ENCODE data around the gene TBC1D5. TPM values are rescaled to one million over a fixed set of nuclear protein-coding genes. Genes with fewer than 3 reads are reported as not detected.

The TBC1D5 gene
- total and polyA plus RNA-seq, 2 donors (not counting 1 experiment from before 2014, with no cell fraction given), result 22.6 to 111 TPM

GRCh38 chr3:17219593-17219992 is 522.8 kb downstream of the TBC1D5 start:
- H3K9me3 ChIP-seq (ENCODE audit: control extremely low read depth in 1 of 3, control insufficient read depth in 2 of 3, insufficient read depth in 1 of 3, low read length in 2 of 3), result peaks cover 0 to 1% (median 0%) of the 10 kb centered on the region in 3 donors
- H3K4me2 ChIP-seq (replicated peaks; ENCODE audit: low read depth, low read length, poor library complexity, severe bottlenecking), result no peak overlapping the region
- Mint-ChIP-seq H3K4me1 (no peaks in the 10 kb centered on the region), H3K27me3 (no peaks in the 10 kb centered on the region), H3K27ac (no peak overlapping the region), H3K4me3 (no peak overlapping the region), H3K9me3 (ENCODE audit: insufficient read depth) (peaks cover 2% of the 10 kb centered on the region)
- no peak overlapping the region for H2AFZ ChIP-seq (ENCODE audit: insufficient read depth, low read depth, low read length, poor library complexity, severe bottlenecking)
- ATAC-seq (ENCODE audit: low read depth) (no peak), DNase-seq (no peak)
- no peak overlapping the region for H3K9ac ChIP-seq (ENCODE audit: low read length)
- H4K20me1 ChIP-seq (ENCODE audit: control insufficient read depth, insufficient read depth, low read length, poor library complexity, severe bottlenecking), result no peaks in the 10 kb centered on the region
- CTCF ChIA-PET, result interaction anchor here (0.7 to 1.1 kb wide), 3 partner anchors 13 to 647 kb away, joined by 3 to 4 read pairs (median 3); no protein-coding TSS in a partner anchor
- peaks cover under 1 to 2% of the 10 kb centered on the region in 2 experiments for H3K36me3 ChIP-seq (replicated peaks in 1 of 2; ENCODE audit: control extremely low read depth in 1 of 2, control insufficient read depth in 1 of 2, extremely low read depth in 1 of 2, insufficient read depth in 2 of 2, low read length in 1 of 2)
- WGBS (ENCODE audit: insufficient coverage), result no CpG with 5 or more reads among the region's 2 CpGs
- no peak overlapping the region for H3K4me3 ChIP-seq (ENCODE audit: control extremely low read depth in 1 of 5, extremely low read depth in 1 of 5, insufficient read depth in 1 of 5, low read depth in 2 of 5, low read length in 4 of 5)
- POLR2A ChIA-PET, result no interaction called here
- no peaks in the 10 kb centered on the region for H3K27me3 ChIP-seq (replicated peaks in 1 of 4; ENCODE audit: control extremely low read depth in 1 of 4, control insufficient read depth in 3 of 4, insufficient read depth in 4 of 4, low read length in 3 of 4)
- H3K4me1 ChIP-seq (ENCODE audit: control insufficient read depth in 2 of 2, insufficient read depth in 2 of 2, low read length in 2 of 2), result no peaks in the 10 kb centered on the region
- H3K79me2 ChIP-seq (ENCODE audit: control insufficient read depth, insufficient read depth, low read length), result no peaks in the 10 kb centered on the region
- intact Hi-C loops (cut with micrococcal nuclease), result no loop called here
- TF ChIP-seq EZH2 (IDR thresholded peaks at IDR 0.05; ENCODE audit: borderline replicate concordance, insufficient read depth, low read depth, low read length, poor library complexity, severe bottlenecking) (no peak), CTCF (IDR thresholded peaks at IDR 0.05) (no peak)
- no peak overlapping the region for H3K27ac ChIP-seq (ENCODE audit: low read length in 2 of 2)

GRCh38 chr3:17218587-17218986 is 523.8 kb downstream of the TBC1D5 start:
- H2AFZ ChIP-seq (ENCODE audit: insufficient read depth, low read depth, low read length, poor library complexity, severe bottlenecking), result no peak overlapping the region
- H4K20me1 ChIP-seq (ENCODE audit: control insufficient read depth, insufficient read depth, low read length, poor library complexity, severe bottlenecking), result no peaks in the 10 kb centered on the region
- DNase-seq, result no peak
- H3K79me2 ChIP-seq (ENCODE audit: control insufficient read depth, insufficient read depth, low read length), result no peaks in the 10 kb centered on the region
- WGBS (ENCODE audit: insufficient coverage), result no CpG with 5 or more reads among the region's 1 CpG
- no peak for ATAC-seq (ENCODE audit: low read depth)
- intact Hi-C loops (cut with micrococcal nuclease), result no loop called here
- no peak overlapping the region for H3K9ac ChIP-seq (ENCODE audit: low read length)
- no peak overlapping the region for H3K4me3 ChIP-seq (ENCODE audit: control extremely low read depth in 1 of 5, extremely low read depth in 1 of 5, insufficient read depth in 1 of 5, low read depth in 2 of 5, low read length in 4 of 5)
- H3K27ac ChIP-seq (ENCODE audit: low read length in 2 of 2), result no peak overlapping the region
- POLR2A ChIA-PET, result no interaction called here
- H3K4me2 ChIP-seq (replicated peaks; ENCODE audit: low read depth, low read length, poor library complexity, severe bottlenecking), result no peak overlapping the region
- Mint-ChIP-seq H3K4me1 (no peaks in the 10 kb centered on the region), H3K9me3 (ENCODE audit: insufficient read depth) (peaks cover 2% of the 10 kb centered on the region), H3K27ac (no peak overlapping the region), H3K27me3 (no peaks in the 10 kb centered on the region), H3K4me3 (no peak overlapping the region)
- peaks cover 2 to 8% of the 10 kb centered on the region in 2 experiments for H3K36me3 ChIP-seq (replicated peaks in 1 of 2; ENCODE audit: control extremely low read depth in 1 of 2, control insufficient read depth in 1 of 2, extremely low read depth in 1 of 2, insufficient read depth in 2 of 2, low read length in 1 of 2)
- no peaks in the 10 kb centered on the region for H3K4me1 ChIP-seq (ENCODE audit: control insufficient read depth in 2 of 2, insufficient read depth in 2 of 2, low read length in 2 of 2)
- H3K27me3 ChIP-seq (replicated peaks in 1 of 4; ENCODE audit: control extremely low read depth in 1 of 4, control insufficient read depth in 3 of 4, insufficient read depth in 4 of 4, low read length in 3 of 4), result no peaks in the 10 kb centered on the region
- TF ChIP-seq EZH2 (IDR thresholded peaks at IDR 0.05; ENCODE audit: borderline replicate concordance, insufficient read depth, low read depth, low read length, poor library complexity, severe bottlenecking) (no peak), CTCF (IDR thresholded peaks at IDR 0.05) (no peak)
- peaks cover 0 to 1% (median 0%) of the 10 kb centered on the region in 3 donors for H3K9me3 ChIP-seq (ENCODE audit: control extremely low read depth in 1 of 3, control insufficient read depth in 2 of 3, insufficient read depth in 1 of 3, low read length in 2 of 3)
- CTCF ChIA-PET, result interaction anchor here (0.6 kb wide), 1 partner anchor 32 kb away, joined by 3 read pairs; no protein-coding TSS in a partner anchor

Measured in B cell (primary cell).